Suprapubic skin (tissue), 4 donors: ENCODE results near the gene GHITM. TPM values are rescaled to one million over a fixed set of nuclear protein-coding genes. Genes with fewer than 3 reads are reported as not detected.

ENCODE experiments used
- DNase-seq, 2 donors: peaks; one replicate each; pipeline ENCODE4 v3.0.0-alpha.2; 2019; ENCODE audit warnings: low spot score in 2 of 2
- H3K27ac ChIP-seq: fragments of 200-600 bp; sonication (generic); one replicate; pipeline ENCODE4 v1.5.1; 2019
- H3K27me3 ChIP-seq: fragments of 200-600 bp; sonication (generic); one replicate; pipeline ENCODE4 v1.5.1; 2019
- H3K36me3 ChIP-seq: fragments of 200-600 bp; sonication (generic); one replicate; pipeline ENCODE4 v1.5.1; 2019
- H3K4me1 ChIP-seq: fragments of 200-600 bp; sonication (generic); one replicate; pipeline ENCODE4 v1.5.1; 2019
- H3K4me3 ChIP-seq: fragments of 200-600 bp; sonication (generic); one replicate; pipeline ENCODE4 v1.5.1; 2019; ENCODE audit warnings: mild to moderate bottlenecking
- H3K9me3 ChIP-seq: fragments of 200-600 bp; sonication (generic); one replicate; pipeline ENCODE4 v1.5.1; 2019
- CTCF ChIP-seq, 2 donors: fragments of 200-600 bp in 1 of 2; fragments of 450-650 bp in 1 of 2; sonication (generic) in 1 of 2; IDR thresholded peaks; one replicate each; pipeline ENCODE4 v1.5.1; 2016 to 2019; ENCODE audit warnings: antibody characterized with exemption in 2 of 2, mild to moderate bottlenecking in 1 of 2, moderate library complexity in 1 of 2
- EP300 ChIP-seq: sonication (generic); formaldehyde crosslinking; IDR thresholded peaks from one replicate; pipeline ENCODE4 v1.6.1; 2017; ENCODE audit warnings: antibody characterized with exemption
- POLR2A ChIP-seq, 2 donors: fragments of 450-650 bp; IDR thresholded peaks; one replicate each; pipeline ENCODE4 v1.6.1; 2017; ENCODE audit warnings: antibody characterized with exemption in 2 of 2, mild to moderate bottlenecking in 2 of 2, moderate library complexity in 2 of 2
- POLR2AphosphoS5 ChIP-seq, 3 donors: sonication (generic); formaldehyde crosslinking; IDR thresholded peaks; one replicate each; pipeline ENCODE4 v1.6.1; 2017; ENCODE audit warnings: antibody characterized with exemption in 3 of 3
- WGBS: methylation state at CpG from one replicate; pipeline ENCODE4 v1.1.5; 2018; 5-methylcytosine and 5-hydroxymethylcytosine counted together
- total RNA-seq, 4 donors: library from RNA; depleted of rRNA; stranded (reverse); fragments of >200 nt; gene quantifications; one replicate each; pipeline ENCODE4 v1.1.0, GENCODE V29; 2016

GHITM gene
- total RNA-seq, 4 donors from 2014 or later, result 91.2 to 132 (median 125) TPM

GRCh38 chr10:84158061-84158460 lies 18.8 kb downstream of the GHITM start:
- Histone ChIP-seq H3K4me1 (no peaks in the 10 kb centered on the region), H3K27me3 (no peaks in the 10 kb centered on the region), H3K9me3 (no peaks in the 10 kb centered on the region), H3K4me3 (no peak overlapping the region), H3K36me3 (peaks cover 21% of the 10 kb centered on the region), H3K27ac (no peak overlapping the region)
- 82% methylated on average over 2 of the region's 2 CpGs for WGBS
- TF ChIP-seq CTCF (IDR thresholded peaks at IDR 0.05), result no peak
- TF ChIP-seq EP300, result no peak
- no peak for TF ChIP-seq POLR2A (IDR thresholded peaks at IDR 0.05)
- no peak for TF ChIP-seq POLR2AphosphoS5 (IDR thresholded peaks at IDR 0.05)
- DNase-seq, result no peak

- H3K27ac ChIP-seq, result no peak overlapping the region
- no peaks in the 10 kb centered on the region for H3K4me1 ChIP-seq
- H3K27me3 ChIP-seq, result no peaks in the 10 kb centered on the region
- no peak overlapping the region for H3K4me3 ChIP-seq
- no peak for TF ChIP-seq CTCF (IDR thresholded peaks at IDR 0.05)
- no peak for TF ChIP-seq EP300
- no peak for TF ChIP-seq POLR2AphosphoS5 (IDR thresholded peaks at IDR 0.05)
- no peaks in the 10 kb centered on the region for H3K9me3 ChIP-seq
- 76% methylated on average over 4 of the region's 4 CpGs for WGBS
- DNase-seq, result no peak
- H3K36me3 ChIP-seq, result peaks cover 16% of the 10 kb centered on the region
Observed at GRCh38 chr10:84158550-84158949, 19.2 kb downstream of the GHITM start.

- TF ChIP-seq CTCF (IDR thresholded peaks at IDR 0.05) (no peak), POLR2A (IDR thresholded peaks at IDR 0.05) (no peak), POLR2AphosphoS5 (IDR thresholded peaks at IDR 0.05) (no peak), EP300 (no peak)
- peaks cover 11% of the 10 kb centered on the region for H3K36me3 ChIP-seq
- no peak for DNase-seq
- 23% methylated on average over 9 of the region's 9 CpGs for WGBS
- peaks cover 1% of the 10 kb centered on the region for H3K4me1 ChIP-seq
- no peaks in the 10 kb centered on the region for H3K27me3 ChIP-seq
- no peak overlapping the region for H3K27ac ChIP-seq
- no peaks in the 10 kb centered on the region for H3K9me3 ChIP-seq
- H3K4me3 ChIP-seq, result no peak overlapping the region
Observed at GRCh38 chr10:84159076-84159685, 19.9 kb downstream of the GHITM start.

GRCh38 chr10:84160663-84161362 lies 21.5 kb downstream of the GHITM start:
- Histone ChIP-seq H3K27ac (no peak overlapping the region), H3K36me3 (no peaks in the 10 kb centered on the region), H3K4me1 (peaks cover 6% of the 10 kb centered on the region), H3K4me3 (no peak overlapping the region), H3K9me3 (no peaks in the 10 kb centered on the region), H3K27me3 (no peaks in the 10 kb centered on the region)
- TF ChIP-seq POLR2A (IDR thresholded peaks at IDR 0.05), result no peak
- no peak for TF ChIP-seq POLR2AphosphoS5 (IDR thresholded peaks at IDR 0.05)
- TF ChIP-seq CTCF (IDR thresholded peaks at IDR 0.05), result no peak
- no peak for TF ChIP-seq EP300
- no peak for DNase-seq
- WGBS, result 60% methylated on average over 6 of the region's 6 CpGs

GRCh38 chr10:84163996-84164395 lies 24.7 kb downstream of the GHITM start:
- Histone ChIP-seq H3K27ac (no peak overlapping the region), H3K4me1 (peaks cover 6% of the 10 kb centered on the region), H3K4me3 (no peak overlapping the region), H3K9me3 (no peaks in the 10 kb centered on the region), H3K36me3 (no peaks in the 10 kb centered on the region), H3K27me3 (no peaks in the 10 kb centered on the region)
- DNase-seq, result no peak
- TF ChIP-seq CTCF (IDR thresholded peaks at IDR 0.05), result no peak
- no peak for TF ChIP-seq EP300
- TF ChIP-seq POLR2AphosphoS5 (IDR thresholded peaks at IDR 0.05), result no peak
- no peak for TF ChIP-seq POLR2A (IDR thresholded peaks at IDR 0.05)
- 23% methylated on average over 2 of the region's 2 CpGs for WGBS
